Mucosa of descending colon (tissue), 3 donors: ENCODE measurements around the gene B3GALT6. TPM values are rescaled to one million over a fixed set of nuclear protein-coding genes. Genes with fewer than 3 reads are reported as not detected.

Experiments used
- ATAC-seq: fragments of 200-7000 bp; cut with Tn5 transposase; one replicate; pipeline ENCODE4 v1.9.1; 2020; ENCODE audit warnings: mild to moderate bottlenecking, moderate library complexity
- DNase-seq, 3 donors: peaks; one replicate each; pipeline ENCODE4 v3.0.0-alpha.2; 2020
- H3K36me3 ChIP-seq: fragments of 200-600 bp; one replicate; pipeline ENCODE4 v1.8.0; 2021; ENCODE audit warnings: low read depth, mild to moderate bottlenecking
- H3K4me1 ChIP-seq: fragments of 200-600 bp; one replicate; pipeline ENCODE4 v1.8.0; 2021; ENCODE audit warnings: low read depth, mild to moderate bottlenecking
- H3K4me3 ChIP-seq: fragments of 200-600 bp; one replicate; pipeline ENCODE4 v1.8.0; 2021; ENCODE audit warnings: mild to moderate bottlenecking
- H3K9me3 ChIP-seq: fragments of 200-600 bp; one replicate; pipeline ENCODE4 v1.8.0; 2021; ENCODE audit warnings: mild to moderate bottlenecking
- intact Hi-C, 2 donors: fragments of 100-400 bp; cut with DNase I in 1 of 2; cut with micrococcal nuclease in 1 of 2; formaldehyde crosslinking; loops; one replicate each; pipeline versions ENCODE4 v1.11.0 to v1.11.1; 2022; cut with DNase I, micrococcal nuclease
- total RNA-seq, 3 donors: library from RNA; stranded (reverse); fragmentation: NEBNext Ultra II Directional in 2 of 3; extraction: Animal tissue kit (Norgen Biotek cat#: 25700) in 2 of 3; gene quantifications; one replicate each; pipeline versions ENCODE4 v1.2.1 to v1.2.4, GENCODE V29; 2021 to 2023
- TF ChIP-seq, protein P1 (sequence below): fragments of 200-600 bp; IDR thresholded peaks from one replicate; pipeline ENCODE4 v1.8.0; 2022; ENCODE audit warnings: antibody characterized with exemption, mild to moderate bottlenecking
- donor health status: DM: no; HTN: no; CAD: no; lungs with moderate emphysema.
- donor health status: DM: no; HTN: no; CAD: no.
- donor health status: DM: no; HTN: yes; CAD: no.

The B3GALT6 gene
- total RNA-seq, 3 donors from 2014 or later = 7.3 to 12.5 (median 9.0) TPM

GRCh38 chr1:1226566-1227362, 5.3 kb upstream of the B3GALT6 start:
- intact Hi-C loops = no loop called here
- DNase-seq (no peak), ATAC-seq (no peak)
- H3K4me1 ChIP-seq = peaks cover 30% of the 10 kb centered on the region
- H3K9me3 ChIP-seq = no peaks in the 10 kb centered on the region
- TF ChIP-seq, protein P1, sequence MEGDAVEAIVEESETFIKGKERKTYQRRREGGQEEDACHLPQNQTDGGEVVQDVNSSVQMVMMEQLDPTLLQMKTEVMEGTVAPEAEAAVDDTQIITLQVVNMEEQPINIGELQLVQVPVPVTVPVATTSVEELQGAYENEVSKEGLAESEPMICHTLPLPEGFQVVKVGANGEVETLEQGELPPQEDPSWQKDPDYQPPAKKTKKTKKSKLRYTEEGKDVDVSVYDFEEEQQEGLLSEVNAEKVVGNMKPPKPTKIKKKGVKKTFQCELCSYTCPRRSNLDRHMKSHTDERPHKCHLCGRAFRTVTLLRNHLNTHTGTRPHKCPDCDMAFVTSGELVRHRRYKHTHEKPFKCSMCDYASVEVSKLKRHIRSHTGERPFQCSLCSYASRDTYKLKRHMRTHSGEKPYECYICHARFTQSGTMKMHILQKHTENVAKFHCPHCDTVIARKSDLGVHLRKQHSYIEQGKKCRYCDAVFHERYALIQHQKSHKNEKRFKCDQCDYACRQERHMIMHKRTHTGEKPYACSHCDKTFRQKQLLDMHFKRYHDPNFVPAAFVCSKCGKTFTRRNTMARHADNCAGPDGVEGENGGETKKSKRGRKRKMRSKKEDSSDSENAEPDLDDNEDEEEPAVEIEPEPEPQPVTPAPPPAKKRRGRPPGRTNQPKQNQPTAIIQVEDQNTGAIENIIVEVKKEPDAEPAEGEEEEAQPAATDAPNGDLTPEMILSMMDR = no peak
- H3K4me3 ChIP-seq = no peak overlapping the region
- H3K36me3 ChIP-seq = peaks cover 13% of the 10 kb centered on the region

DNA sequence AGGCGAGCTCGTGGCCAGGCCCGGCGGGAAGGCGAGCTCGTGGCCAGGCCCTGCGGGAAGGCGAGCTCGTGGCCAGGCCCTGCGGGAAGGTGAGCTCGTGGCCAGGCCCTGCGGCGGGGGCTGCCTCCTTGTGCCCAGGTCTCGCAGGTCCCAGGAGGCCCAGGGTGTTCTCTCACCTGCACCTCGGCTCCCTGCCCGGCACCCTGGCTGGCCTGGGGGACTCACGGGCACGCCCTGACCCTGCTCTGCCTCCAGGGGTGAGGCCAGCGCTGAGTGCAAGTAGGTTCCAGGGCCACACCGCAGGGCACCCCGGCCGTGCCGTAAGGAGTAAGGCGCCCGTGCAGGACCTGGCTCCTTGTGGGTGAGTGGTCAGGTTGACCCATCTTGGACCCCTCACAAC, 4.7 kb upstream of the B3GALT6 start:
- peaks cover 13% of the 10 kb centered on the region for H3K36me3 ChIP-seq
- peaks cover 24% of the 10 kb centered on the region for H3K4me1 ChIP-seq

GRCh38 chr1:1228187-1228586, 3.9 kb upstream of the B3GALT6 start:
- TF ChIP-seq, protein P1 = no peak
- ATAC-seq (no peak), DNase-seq (no peak)
- no peak overlapping the region for H3K4me3 ChIP-seq
- H3K9me3 ChIP-seq = no peaks in the 10 kb centered on the region
- intact Hi-C loops = no loop called here
- H3K4me1 ChIP-seq = peaks cover 24% of the 10 kb centered on the region
- peaks cover 12% of the 10 kb centered on the region for H3K36me3 ChIP-seq

More for the DNA sequence above, 4.7 kb upstream of the B3GALT6 start:
- H3K9me3 ChIP-seq = no peaks in the 10 kb centered on the region
- intact Hi-C loops = no loop called here
- H3K4me3 ChIP-seq = no peak overlapping the region
- ATAC-seq (no peak), DNase-seq (no peak)
- TF ChIP-seq, protein P1 = no peak

DNA sequence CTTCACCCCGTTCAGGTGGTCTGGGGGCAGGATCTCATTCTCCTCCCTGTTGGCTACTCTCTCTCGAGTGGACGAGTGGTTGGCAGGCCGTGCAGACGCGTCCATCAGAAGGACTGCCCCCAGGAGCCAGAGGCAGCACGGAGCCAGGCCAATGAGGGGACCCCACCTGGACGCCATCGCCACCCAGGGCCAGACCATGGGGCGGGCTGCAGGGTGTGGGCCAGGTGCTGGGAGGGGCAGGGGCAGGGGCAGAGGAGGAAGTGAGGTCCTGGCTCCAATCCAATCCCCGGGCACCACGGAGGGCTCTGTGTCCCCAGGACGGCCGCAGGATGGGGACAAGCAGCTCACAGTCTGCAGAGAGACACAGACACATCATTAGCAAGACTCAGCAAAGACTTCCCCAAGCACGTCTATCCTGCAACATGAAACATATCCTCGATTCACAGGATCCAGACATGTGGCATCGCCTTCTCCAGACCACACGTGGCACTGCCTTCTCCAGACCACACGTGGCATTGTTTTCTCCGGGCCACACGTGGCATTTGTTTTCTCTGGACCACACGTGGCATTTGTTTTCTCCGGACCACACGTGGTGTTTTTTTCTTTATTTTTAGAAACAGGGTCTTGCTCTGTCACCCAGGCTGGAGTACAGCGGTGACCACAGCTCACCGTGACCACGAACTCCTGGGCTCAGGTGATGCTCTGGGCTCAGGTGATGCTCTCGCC, 3.3 kb upstream of the B3GALT6 start:
- TF ChIP-seq, protein P1 = no peak
- no peaks in the 10 kb centered on the region for H3K9me3 ChIP-seq
- no peak for ATAC-seq
- peaks cover 7% of the 10 kb centered on the region for H3K36me3 ChIP-seq
- no peak for DNase-seq
- no peak overlapping the region for H3K4me3 ChIP-seq
- peaks cover 27% of the 10 kb centered on the region for H3K4me1 ChIP-seq
- intact Hi-C loops = no loop called here

GRCh38 chr1:1229770-1230169, 2.3 kb upstream of the B3GALT6 start:
- Histone ChIP-seq H3K36me3 (peaks cover 7% of the 10 kb centered on the region), H3K4me1 (peaks cover 27% of the 10 kb centered on the region), H3K4me3 (no peak overlapping the region), H3K9me3 (no peaks in the 10 kb centered on the region)
- ATAC-seq (no peak), DNase-seq (no peak)
- TF ChIP-seq, protein P1 = no peak
- intact Hi-C loops = no loop called here
